DOHH2 (cell line): ENCODE measurements around the gene PDE11A.

Source experiments
- H3F3A ChIP-seq: fragments of 200-600 bp; sonication (generic), shearing (Covaris generic); 2 replicates; pipeline ENCODE4 v1.6.0; 2016; ENCODE audit warnings: antibody characterized with exemption, mild to moderate bottlenecking; ENCODE audit not compliant: control insufficient read depth, insufficient read depth
- H3K27ac ChIP-seq: fragments of 200-600 bp; sonication (generic); 2 replicates; pipeline ENCODE4 v1.5.1; 2014; ENCODE audit warnings: low read depth, mild to moderate bottlenecking, low read length, moderate library complexity
- H3K27me3 ChIP-seq: fragments of 200-600 bp; sonication (generic); 2 replicates; pipeline ENCODE4 v1.6.1; 2014; ENCODE audit warnings: mild to moderate bottlenecking, low read length, mixed read lengths; ENCODE audit not compliant: control insufficient read depth
- H3K36me3 ChIP-seq: fragments of 200-600 bp; sonication (generic); 2 replicates; pipeline ENCODE4 v1.6.1; 2014; ENCODE audit warnings: mild to moderate bottlenecking, low read length, moderate library complexity, mixed read lengths; ENCODE audit not compliant: control insufficient read depth
- H3K4me1 ChIP-seq: fragments of 200-600 bp; sonication (generic); 2 replicates; pipeline ENCODE4 v1.6.1; 2014; ENCODE audit warnings: mild to moderate bottlenecking, low read length, mixed read lengths; ENCODE audit not compliant: control insufficient read depth
- H3K4me2 ChIP-seq: fragments of 200-600 bp; sonication (generic); 2 replicates; pipeline ENCODE4 v1.6.0; 2014; ENCODE audit warnings: mild to moderate bottlenecking, low read length, moderate library complexity
- H3K4me3 ChIP-seq: fragments of 200-600 bp; sonication (generic); 2 replicates; pipeline ENCODE4 v1.5.1; 2014; ENCODE audit warnings: mild to moderate bottlenecking, low read length, mixed read lengths
- H3K79me2 ChIP-seq: fragments of 200-600 bp; sonication (generic); 2 replicates; pipeline ENCODE4 v1.6.1; 2014; ENCODE audit warnings: mild to moderate bottlenecking, low read length, mixed read lengths; ENCODE audit not compliant: control insufficient read depth
- H3K9me2 ChIP-seq: fragments of 200-600 bp; sonication (generic); replicated peaks from 2 replicates; pipeline ENCODE4 v1.6.1; 2014; ENCODE audit warnings: mild to moderate bottlenecking, low read length, mixed read lengths; ENCODE audit not compliant: control insufficient read depth
- H3K9me3 ChIP-seq: fragments of 200-600 bp; sonication (generic); 2 replicates; pipeline ENCODE4 v1.6.1; 2014; ENCODE audit warnings: antibody characterized with exemption, low read length, mixed read lengths; ENCODE audit not compliant: control insufficient read depth, insufficient read depth
- H4K20me1 ChIP-seq: fragments of 200-600 bp; sonication (generic); 2 replicates; pipeline ENCODE4 v1.6.0; 2014; ENCODE audit warnings: low read depth, mild to moderate bottlenecking, antibody characterized with exemption, low read length, moderate library complexity; ENCODE audit not compliant: control insufficient read depth, insufficient read depth
- CTCF ChIP-seq: fragments of 200-600 bp; sonication (generic); IDR thresholded peaks from one replicate; pipeline ENCODE4 v1.5.1; 2014; ENCODE audit warnings: antibody characterized with exemption, mild to moderate bottlenecking, low read depth, low read length; ENCODE audit not compliant: poor library complexity, severe bottlenecking
- EZH2phosphoT487 ChIP-seq: fragments of 200-600 bp; sonication (generic); IDR thresholded peaks from 2 replicates; pipeline ENCODE4 v1.6.1; 2017; ENCODE audit warnings: borderline replicate concordance, mild to moderate bottlenecking, antibody characterized with exemption, low read length, moderate library complexity, mixed read lengths

Gene PDE11A

GRCh38 chr2:177759443-177759842 is 313.1 kb downstream of the PDE11A start:
- H3K79me2 ChIP-seq = no peaks in the 10 kb centered on the region
- H3K27ac ChIP-seq = no peak overlapping the region
- H3K27me3 ChIP-seq = no peaks in the 10 kb centered on the region
- H4K20me1 ChIP-seq = no peaks in the 10 kb centered on the region
- H3K4me1 ChIP-seq = no peaks in the 10 kb centered on the region
- H3F3A ChIP-seq = no peaks in the 10 kb centered on the region
- H3K36me3 ChIP-seq = no peaks in the 10 kb centered on the region
- TF ChIP-seq EZH2phosphoT487 (no peak), CTCF (no peak)
- H3K4me3 ChIP-seq = no peak overlapping the region
- H3K4me2 ChIP-seq = no peak overlapping the region
- no peaks in the 10 kb centered on the region for H3K9me3 ChIP-seq
- no peaks in the 10 kb centered on the region for H3K9me2 ChIP-seq

GRCh38 chr2:177758591-177759371 is 313.8 kb downstream of the PDE11A start:
- H3K4me2 ChIP-seq = no peak overlapping the region
- no peaks in the 10 kb centered on the region for H3K79me2 ChIP-seq
- no peaks in the 10 kb centered on the region for H3K4me1 ChIP-seq
- TF ChIP-seq EZH2phosphoT487 (no peak), CTCF (peak; percentile 14)
- H3K27ac ChIP-seq = no peak overlapping the region
- H3F3A ChIP-seq = no peaks in the 10 kb centered on the region
- H3K4me3 ChIP-seq = no peak overlapping the region
- H4K20me1 ChIP-seq = no peaks in the 10 kb centered on the region
- no peaks in the 10 kb centered on the region for H3K27me3 ChIP-seq
- no peaks in the 10 kb centered on the region for H3K36me3 ChIP-seq
- H3K9me3 ChIP-seq = no peaks in the 10 kb centered on the region
- H3K9me2 ChIP-seq = no peaks in the 10 kb centered on the region

- Histone ChIP-seq H4K20me1 (no peaks in the 10 kb centered on the region), H3K27ac (no peak overlapping the region), H3K27me3 (no peaks in the 10 kb centered on the region), H3K79me2 (no peaks in the 10 kb centered on the region), H3F3A (no peaks in the 10 kb centered on the region), H3K4me1 (no peaks in the 10 kb centered on the region), H3K36me3 (no peaks in the 10 kb centered on the region), H3K9me3 (no peaks in the 10 kb centered on the region), H3K9me2 (no peaks in the 10 kb centered on the region), H3K4me2 (no peak overlapping the region), H3K4me3 (no peak overlapping the region)
- TF ChIP-seq EZH2phosphoT487 (no peak), CTCF (no peak)
Measured at GRCh38 chr2:177756336-177756735, 316.2 kb downstream of the PDE11A start.
